Bronchus fibroblast of lung (primary cell): Measurements from ENCODE around the gene SYPL1. TPM values are rescaled to one million over a fixed set of nuclear protein-coding genes. Genes with fewer than 3 reads are reported as not detected.

Source experiments
- total RNA-seq: library from RNA; depleted of rRNA; stranded (reverse); fragments of >200 nt; gene quantifications from 2 replicates; pipeline ENCODE4 v1.2.3, GENCODE V29; 2015

The SYPL1 gene
- 38.5 and 45.2 TPM in 2 replicates for total RNA-seq

GRCh38 chr7:106112118-106112971 is at the start of gene SYPL1:
SYPL1 (minus strand) TSS chr7:106112312; CDS start chr7:106112208, 104 bp downstream.

Other genes with a start within 250 kb of the SYPL1 start
- gene ATXN7L1, start 235.7 kb downstream of the SYPL1 start, total RNA-seq, result 2.2 and 2.9 TPM in 2 replicates
- 2.2 and 2.9 TPM in 2 replicates for gene CDHR3, start 149.0 kb downstream of the SYPL1 start, total RNA-seq
- 80.3 and 104 TPM in 2 replicates for gene NAMPT, start 172.7 kb upstream of the SYPL1 start, total RNA-seq